Neuronal stem cell (in vitro differentiated cells): Measurements from ENCODE around the gene DPY19L3. TPM values are rescaled to one million over a fixed set of nuclear protein-coding genes. Genes with fewer than 3 reads are reported as not detected.

Experiments used
- DNase-seq: peaks from one replicate; pipeline ENCODE4 v3.0.0-alpha.2; 2013; ENCODE audit warnings: low spot score
- H2AFZ ChIP-seq: one replicate; pipeline ENCODE4 v1.6.1; 2013; ENCODE audit warnings: mild to moderate bottlenecking, low read length, inconsistent platforms
- H2AK5ac ChIP-seq: 2 replicates; pipeline ENCODE4 v1.6.1; 2013; ENCODE audit warnings: low read depth, mild to moderate bottlenecking, inconsistent platforms, low read length, moderate library complexity, mixed read lengths
- H2BK120ac ChIP-seq: 2 replicates; pipeline ENCODE4 v1.6.1; 2013; ENCODE audit warnings: low read depth, mild to moderate bottlenecking, inconsistent platforms, low read length, moderate library complexity, mixed read lengths
- H2BK12ac ChIP-seq: one replicate; pipeline ENCODE4 v1.6.1; 2013; ENCODE audit warnings: low read length, inconsistent platforms
- H2BK15ac ChIP-seq: 2 replicates; pipeline ENCODE4 v1.6.1; 2013; ENCODE audit warnings: mild to moderate bottlenecking, low read length, inconsistent platforms, mixed read lengths
- H2BK5ac ChIP-seq: one replicate; pipeline ENCODE4 v1.6.1; 2013; ENCODE audit warnings: inconsistent platforms, mild to moderate bottlenecking, low read length, moderate library complexity
- H3K14ac ChIP-seq: one replicate; pipeline ENCODE4 v1.6.1; 2013; ENCODE audit warnings: low read length, inconsistent platforms
- H3K18ac ChIP-seq: 2 replicates; pipeline ENCODE4 v1.6.1; 2013; ENCODE audit warnings: low read length, inconsistent platforms
- H3K23ac ChIP-seq: 2 replicates; pipeline ENCODE4 v1.6.1; 2013; ENCODE audit warnings: low read depth, mild to moderate bottlenecking, mixed read lengths, low read length, inconsistent platforms; ENCODE audit not compliant: poor library complexity
- H3K27ac ChIP-seq: replicated peaks from 3 replicates; pipeline ENCODE4 v1.5.1; 2013; ENCODE audit warnings: low read length, inconsistent platforms
- H3K27me3 ChIP-seq, 3 experiments: 2 replicates each; pipeline ENCODE4 v1.6.1; 2013; ENCODE audit warnings: low read length in 3 of 3, mild to moderate bottlenecking in 2 of 3, inconsistent platforms in 1 of 3, low read depth in 1 of 3, mixed read lengths in 1 of 3, moderate library complexity in 1 of 3; ENCODE audit not compliant: control insufficient read depth in 3 of 3, insufficient read depth in 3 of 3
- H3K36me3 ChIP-seq, 2 donors: replicated peaks in 1 of 2; 2 replicates each; pipeline ENCODE4 v1.6.1; 2013; ENCODE audit warnings: low read length in 2 of 2; ENCODE audit not compliant: control insufficient read depth in 2 of 2, insufficient read depth in 2 of 2
- H3K4ac ChIP-seq: 2 replicates; pipeline ENCODE4 v1.6.1; 2013; ENCODE audit warnings: inconsistent platforms, mild to moderate bottlenecking, low read length, moderate library complexity
- H3K4me1 ChIP-seq, 2 donors: 1 replicate in 1 of 2; 2 replicates in 1 of 2; pipeline ENCODE4 v1.6.1; 2013; ENCODE audit warnings: low read length in 2 of 2, low read depth in 1 of 2; ENCODE audit not compliant: control insufficient read depth in 2 of 2, insufficient read depth in 1 of 2
- H3K4me2 ChIP-seq: one replicate; pipeline ENCODE4 v1.6.1; 2013; ENCODE audit warnings: mild to moderate bottlenecking, low read length, inconsistent platforms; ENCODE audit not compliant: insufficient read depth, poor library complexity, severe bottlenecking
- H3K4me3 ChIP-seq, 2 donors: 2 replicates each; pipeline ENCODE4 v1.5.1; 2013; ENCODE audit warnings: low read length in 2 of 2, mild to moderate bottlenecking in 2 of 2, inconsistent platforms in 1 of 2, moderate library complexity in 1 of 2
- H3K79me1 ChIP-seq: one replicate; pipeline ENCODE4 v1.6.1; 2013; ENCODE audit warnings: low read depth, mild to moderate bottlenecking, inconsistent platforms, low read length, moderate library complexity
- H3K9ac ChIP-seq: one replicate; pipeline ENCODE4 v1.6.1; 2013; ENCODE audit warnings: mild to moderate bottlenecking, low read depth, low read length, inconsistent platforms; ENCODE audit not compliant: poor library complexity
- H3K9me3 ChIP-seq, 2 donors: replicated peaks in 1 of 2; 2 replicates each; pipeline versions ENCODE3 to v1.6.1; 2013; ENCODE audit warnings: low read length in 2 of 2, mild to moderate bottlenecking in 2 of 2, inconsistent platforms in 1 of 2, low read depth in 1 of 2, mixed read lengths in 1 of 2, moderate library complexity in 1 of 2; ENCODE audit not compliant: control insufficient read depth in 2 of 2, insufficient read depth in 1 of 2
- H4K8ac ChIP-seq: one replicate; pipeline ENCODE4 v1.6.1; 2013; ENCODE audit warnings: low read depth, mild to moderate bottlenecking, inconsistent platforms, low read length, moderate library complexity
- H4K91ac ChIP-seq: one replicate; pipeline ENCODE4 v1.6.1; 2013; ENCODE audit warnings: low read length, low read depth, mild to moderate bottlenecking, inconsistent platforms; ENCODE audit not compliant: poor library complexity
- WGBS, 2 donors: extraction: QIAGEN DNeasy Blood & Tissue Kit; methylation state at CpG; one replicate each; pipeline ENCODE4 v1.1.7; 2013; ENCODE audit warnings: missing lambda C conversion rate in 2 of 2, mixed read lengths in 1 of 2; ENCODE audit not compliant: insufficient read length in 2 of 2, insufficient replicate concordance in 1 of 2; ENCODE audit errors: extremely low coverage in 2 of 2; 5-methylcytosine and 5-hydroxymethylcytosine counted together
- polyA plus RNA-seq, 2 experiments: library from polyadenylated mRNA; stranded (reverse); fragments of 200-250 nt; gene quantifications; one replicate each; pipeline ENCODE4 v1.2.3, GENCODE V29; 2013

The DPY19L3 gene, protein sequence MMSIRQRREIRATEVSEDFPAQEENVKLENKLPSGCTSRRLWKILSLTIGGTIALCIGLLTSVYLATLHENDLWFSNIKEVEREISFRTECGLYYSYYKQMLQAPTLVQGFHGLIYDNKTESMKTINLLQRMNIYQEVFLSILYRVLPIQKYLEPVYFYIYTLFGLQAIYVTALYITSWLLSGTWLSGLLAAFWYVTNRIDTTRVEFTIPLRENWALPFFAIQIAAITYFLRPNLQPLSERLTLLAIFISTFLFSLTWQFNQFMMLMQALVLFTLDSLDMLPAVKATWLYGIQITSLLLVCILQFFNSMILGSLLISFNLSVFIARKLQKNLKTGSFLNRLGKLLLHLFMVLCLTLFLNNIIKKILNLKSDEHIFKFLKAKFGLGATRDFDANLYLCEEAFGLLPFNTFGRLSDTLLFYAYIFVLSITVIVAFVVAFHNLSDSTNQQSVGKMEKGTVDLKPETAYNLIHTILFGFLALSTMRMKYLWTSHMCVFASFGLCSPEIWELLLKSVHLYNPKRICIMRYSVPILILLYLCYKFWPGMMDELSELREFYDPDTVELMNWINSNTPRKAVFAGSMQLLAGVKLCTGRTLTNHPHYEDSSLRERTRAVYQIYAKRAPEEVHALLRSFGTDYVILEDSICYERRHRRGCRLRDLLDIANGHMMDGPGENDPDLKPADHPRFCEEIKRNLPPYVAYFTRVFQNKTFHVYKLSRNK
- polyA plus RNA-seq (2013, experiment 1 of 2): 23.3 TPM
- 24.2 TPM for polyA plus RNA-seq (2013, experiment 2 of 2)

DNA sequence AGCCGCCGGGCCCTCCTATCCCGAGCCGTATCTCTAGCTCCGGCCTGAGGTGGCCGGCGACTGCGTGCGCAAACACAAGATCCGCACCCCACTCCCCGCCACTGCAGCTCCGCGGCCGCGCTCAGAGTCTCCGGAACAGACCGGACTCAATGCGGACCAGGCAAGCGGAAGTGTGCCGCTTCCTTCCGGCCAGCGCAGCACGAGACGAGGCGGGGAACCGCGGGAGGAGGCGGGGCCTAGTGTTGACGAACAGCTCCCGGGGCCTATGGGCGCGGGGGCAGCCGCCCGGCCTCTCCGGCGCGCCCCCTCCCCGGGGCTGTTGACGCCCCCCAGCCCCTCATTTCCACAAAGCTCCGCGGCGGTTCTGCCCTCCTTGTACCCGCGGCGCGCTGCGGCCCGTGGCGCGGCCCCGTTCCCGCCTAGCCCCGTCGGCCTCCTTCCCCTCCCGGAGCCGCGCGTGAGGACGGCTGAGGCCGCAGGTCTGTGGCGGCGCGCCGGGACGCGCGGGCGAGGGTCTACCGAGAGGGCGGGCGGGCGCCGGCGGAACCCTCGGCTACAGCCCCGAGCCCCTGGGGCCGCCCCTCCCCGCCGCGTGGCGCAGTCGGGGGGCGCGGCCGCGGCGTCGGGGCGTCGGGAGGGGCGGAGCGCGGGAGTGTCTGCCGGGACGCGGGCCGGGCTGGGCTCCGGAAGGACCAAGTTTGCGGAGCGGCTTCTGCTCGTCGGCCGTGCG is at the start of gene DPY19L3:
DPY19L3 (plus strand) TSS at position 340 of the 730 bp plus-strand sequence. CDS start 2,484 bp downstream, outside the sequence.
- H2BK15ac ChIP-seq: peak within 1 kb of the TSS; percentile 23
- no peak within 1 kb of the TSS for H4K91ac ChIP-seq
- H3K23ac ChIP-seq: peak within 1 kb of the TSS; percentile 100
- peaks cover 7 to 36% of the 10 kb centered on the region in 2 donors for H3K36me3 ChIP-seq
- H3K9ac ChIP-seq: peak within 1 kb of the TSS; percentile 98
- H2AK5ac ChIP-seq: peak within 1 kb of the TSS; percentile 97
- H2AFZ ChIP-seq: peak within 1 kb of the TSS; percentile 94
- peak within 1 kb of the TSS; percentile 98 for H3K18ac ChIP-seq
- no CpG with 5 or more reads among the region's 104 CpGs for WGBS, 2 donors
- H3K4me3 ChIP-seq: peak within 1 kb of the TSS; percentile 98 to 99
- H2BK12ac ChIP-seq: peak within 1 kb of the TSS; percentile 48
- peaks cover 7 to 9% of the 10 kb centered on the region in 2 donors for H3K4me1 ChIP-seq
- H3K79me1 ChIP-seq: peaks cover 5% of the 10 kb centered on the region
- H4K8ac ChIP-seq: peak within 1 kb of the TSS; percentile 75
- peak within 1 kb of the TSS; percentile 82 for H3K4me2 ChIP-seq
- peak within 1 kb of the TSS; percentile 32 for H2BK120ac ChIP-seq
- no peaks in the 10 kb centered on the region for H3K9me3 ChIP-seq
- peak within 1 kb of the TSS; percentile 94 for H3K14ac ChIP-seq
- DNase-seq: peak; percentile 93
- peak within 1 kb of the TSS; percentile 89 for H2BK5ac ChIP-seq
- peak within 1 kb of the TSS; percentile 92 for H3K27ac ChIP-seq
- H3K27me3 ChIP-seq: no peaks in the 10 kb centered on the region
- peak within 1 kb of the TSS; percentile 87 for H3K4ac ChIP-seq

DNA sequence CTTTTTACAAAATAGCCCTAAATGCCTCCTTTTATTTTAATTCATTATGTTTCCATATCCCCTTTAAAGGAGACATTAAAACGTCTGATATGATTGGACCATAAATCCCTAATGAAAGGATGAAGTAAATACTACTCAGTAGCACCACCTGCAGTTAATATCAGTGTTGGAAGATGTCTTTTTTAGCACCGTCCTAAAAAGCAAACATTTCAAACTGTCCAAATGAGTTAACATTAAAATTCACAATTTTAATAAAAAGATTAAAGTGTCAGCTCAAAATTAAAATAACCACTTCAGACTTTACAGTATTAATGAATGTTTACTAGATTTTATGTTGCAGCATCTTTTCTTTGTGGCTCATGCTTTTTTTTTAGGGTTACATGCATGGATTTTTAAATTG is 47.9 kb upstream of the DPY19L3 start:
- Histone ChIP-seq H4K91ac (no peak overlapping the region), H2BK5ac (no peak overlapping the region), H3K79me1 (no peaks in the 10 kb centered on the region), H2BK15ac (no peak overlapping the region), H2BK12ac (no peak overlapping the region), H3K9ac (no peak overlapping the region), H4K8ac (no peak overlapping the region), H3K23ac (no peak overlapping the region), H2BK120ac (no peak overlapping the region), H3K4ac (no peak overlapping the region), H3K4me3 (no peak overlapping the region), H3K14ac (no peak overlapping the region), H3K4me1 (no peaks in the 10 kb centered on the region), H3K36me3 (peaks cover 32 to 97% of the 10 kb centered on the region in 2 donors), H3K18ac (no peak overlapping the region), H3K9me3 (no peaks in the 10 kb centered on the region), H3K27me3 (no peaks in the 10 kb centered on the region), H3K4me2 (no peak overlapping the region), H2AK5ac (no peak overlapping the region), H3K27ac (no peak overlapping the region), H2AFZ (no peak overlapping the region)
- no CpG with 5 or more reads among the region's 2 CpGs for WGBS, 2 donors
- DNase-seq: no peak

DNA sequence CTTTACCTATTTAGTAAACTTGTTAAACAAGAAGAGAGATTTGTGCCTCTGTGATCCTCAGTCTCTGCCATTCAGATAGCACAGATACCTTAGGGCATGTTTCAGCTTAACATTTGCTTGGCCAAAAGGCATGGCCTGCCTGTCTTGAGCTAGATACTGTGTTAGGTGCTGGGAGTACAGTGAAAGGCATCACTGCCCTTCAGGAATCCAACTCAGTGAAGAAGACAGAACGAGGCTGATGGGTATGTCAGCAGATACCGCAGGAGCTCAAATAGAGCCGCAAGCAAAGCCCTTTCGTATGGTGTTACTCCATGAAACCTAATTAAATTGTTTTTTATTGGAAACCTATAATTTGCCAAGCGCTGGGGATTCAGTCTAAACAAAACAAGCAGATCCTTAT is 47.2 kb upstream of the DPY19L3 start:
- H2BK120ac ChIP-seq: no peak overlapping the region
- H2AFZ ChIP-seq: no peak overlapping the region
- H3K36me3 ChIP-seq: peaks cover 27 to 97% of the 10 kb centered on the region in 2 donors
- no peak overlapping the region for H3K18ac ChIP-seq
- no peak overlapping the region for H2BK12ac ChIP-seq
- no peak overlapping the region for H4K91ac ChIP-seq
- no peak overlapping the region for H3K23ac ChIP-seq
- no peak overlapping the region for H3K27ac ChIP-seq
- H3K14ac ChIP-seq: no peak overlapping the region
- H3K4me2 ChIP-seq: no peak overlapping the region
- H2BK5ac ChIP-seq: no peak overlapping the region
- no peak overlapping the region for H2BK15ac ChIP-seq
- H3K4ac ChIP-seq: no peak overlapping the region
- H3K9me3 ChIP-seq: no peaks in the 10 kb centered on the region
- no peak overlapping the region for H4K8ac ChIP-seq
- H3K9ac ChIP-seq: no peak overlapping the region
- H3K79me1 ChIP-seq: no peaks in the 10 kb centered on the region
- WGBS, 2 donors: no CpG with 5 or more reads among the region's 5 CpGs
- H3K27me3 ChIP-seq: no peaks in the 10 kb centered on the region
- H3K4me1 ChIP-seq: no peaks in the 10 kb centered on the region
- H2AK5ac ChIP-seq: no peak overlapping the region
- H3K4me3 ChIP-seq: no peak overlapping the region
- no peak for DNase-seq
